Ishikawa (cell line): Measurements from ENCODE around the gene PCNA.

Source experiments
- CEBPB ChIP-seq: IDR thresholded peaks from 2 replicates; pipeline ENCODE4 v1.6.1; 2012
- CREB1 ChIP-seq: IDR thresholded peaks from 2 replicates; pipeline ENCODE4 v1.6.1; 2012; ENCODE audit warnings: low read depth
- EGR1 ChIP-seq: IDR thresholded peaks from 2 replicates; pipeline ENCODE4 v1.6.1; 2012
- EP300 ChIP-seq: IDR thresholded peaks from 2 replicates; pipeline ENCODE4 v1.6.1; 2012; ENCODE audit warnings: borderline replicate concordance
- FOXM1 ChIP-seq: IDR thresholded peaks from 2 replicates; pipeline ENCODE4 v1.6.1; 2012; ENCODE audit warnings: low read depth, borderline replicate concordance
- RAD21 ChIP-seq: IDR thresholded peaks from 2 replicates; pipeline ENCODE4 v1.6.1; 2012; ENCODE audit warnings: low read depth
- REST ChIP-seq: IDR thresholded peaks from 2 replicates; pipeline ENCODE4 v1.6.1; 2012; ENCODE audit warnings: low read depth, mild to moderate bottlenecking
- TAF1 ChIP-seq: IDR thresholded peaks from 2 replicates; pipeline ENCODE4 v1.6.1; 2012; ENCODE audit warnings: low read depth, mild to moderate bottlenecking
- TCF12 ChIP-seq: IDR thresholded peaks from 2 replicates; pipeline ENCODE4 v1.6.1; 2012; ENCODE audit warnings: low read depth
- YY1 ChIP-seq: IDR thresholded peaks from 2 replicates; pipeline ENCODE4 v1.6.1; 2012; ENCODE audit warnings: low read depth
- TF ChIP-seq, protein P1 (sequence below): IDR thresholded peaks from 2 replicates; pipeline ENCODE4 v1.6.1; 2012

- TF ChIP-seq TAF1 (no peak), REST (no peak), FOXM1 (no peak), EGR1 (no peak), YY1 (no peak), EP300 (no peak), CEBPB (no peak), RAD21 (no peak), TCF12 (no peak), CREB1 (no peak)
- TF ChIP-seq, protein P1, sequence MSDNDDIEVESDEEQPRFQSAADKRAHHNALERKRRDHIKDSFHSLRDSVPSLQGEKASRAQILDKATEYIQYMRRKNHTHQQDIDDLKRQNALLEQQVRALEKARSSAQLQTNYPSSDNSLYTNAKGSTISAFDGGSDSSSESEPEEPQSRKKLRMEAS = no peak
Observed at GRCh38 chr20:5067877-5068645, 51.7 kb downstream of the PCNA start.
